GM12878 (cell line): ENCODE measurements around the gene R3HDM2. TPM values are rescaled to one million over a fixed set of nuclear protein-coding genes. Genes with fewer than 3 reads are reported as not detected.

Experiments
- ATAC-seq: fragments of 200-7000 bp; cut with Tn5 transposase; 3 replicates; pipeline ENCODE4 v1.9.1; 2020; ENCODE audit warnings: mild to moderate bottlenecking, moderate library complexity
- BruUV-seq: library from RNA; stranded (reverse); fragments of 400-500 nt; replicated peaks from 2 replicates; lab custom pipeline; 2021; lab: Mats Ljungman, UMichigan
- CTCF ChIA-PET: fragments of 300-600 bp; sonication (Branson Sonifier 250); formaldehyde crosslinking; extraction: SDS; loops from one replicate; lab custom pipeline; 2021; ENCODE audit warnings: inconsistent platforms; lab: Yijun Ruan, JAX
- POLR2A ChIA-PET: fragments of 350-600 bp; formaldehyde crosslinking; extraction: SDS; loops from one replicate; lab custom pipeline; 2021; ENCODE audit warnings: inconsistent platforms; lab: Charles Lee
- RAD21 ChIA-PET: fragments of 300-600 bp; sonication (Branson Sonifier 250); formaldehyde crosslinking; loops from one replicate; lab custom pipeline; 2023; ENCODE audit warnings: antibody characterized with exemption; ENCODE audit not compliant: unreplicated experiment; lab: Charles Lee
- SMC1A ChIA-PET: fragments of 300-600 bp; sonication (Branson Sonifier 250); formaldehyde crosslinking; loops from one replicate; lab custom pipeline; 2023; ENCODE audit not compliant: unreplicated experiment, uncharacterized antibody; lab: Charles Lee
- DNase-seq: peaks from one replicate; pipeline ENCODE4 v3.0.0-alpha.2; 2011; ENCODE audit warnings: low read depth, low spot score
- FAIRE-seq: peaks from 3 replicates; lab custom pipeline; 2011; peaks lifted over from hg19 to GRCh38; lab: Jason Lieb, UNC
- H2AFZ ChIP-seq: 2 replicates; pipeline ENCODE4 v1.6.0; 2011; ENCODE audit warnings: low read depth, low read length, control low read depth; ENCODE audit not compliant: control insufficient read depth
- H3K27ac ChIP-seq: 2 replicates; pipeline ENCODE4 v1.5.1; 2011; ENCODE audit warnings: control low read depth; ENCODE audit not compliant: control insufficient read depth, insufficient read depth
- H3K27me3 ChIP-seq, 2 experiments: replicated peaks in 1 of 2; 2 replicates each; pipeline versions ENCODE4 v1.6.0 to v1.6.1; 2011; ENCODE audit warnings: low read length in 1 of 2; ENCODE audit not compliant: control insufficient read depth in 2 of 2, insufficient read depth in 2 of 2
- H3K36me3 ChIP-seq, 2 experiments: 2 replicates each; pipeline ENCODE4 v1.5.1; 2011; ENCODE audit warnings: low read length in 1 of 2; ENCODE audit not compliant: control insufficient read depth in 2 of 2, insufficient read depth in 2 of 2
- H3K4me1 ChIP-seq: 2 replicates; pipeline ENCODE4 v1.6.1; 2011; ENCODE audit warnings: mild to moderate bottlenecking, low read length, moderate library complexity, mixed read lengths; ENCODE audit not compliant: control insufficient read depth, insufficient read depth
- H3K4me2 ChIP-seq: 2 replicates; pipeline ENCODE4 v1.6.0; 2011; ENCODE audit warnings: control low read depth; ENCODE audit not compliant: control insufficient read depth, insufficient read depth
- H3K4me3 ChIP-seq: fragments of 200-600 bp; sonication (generic); 2 replicates; pipeline ENCODE4 v1.5.1; 2016
- H3K79me2 ChIP-seq: 2 replicates; pipeline ENCODE4 v1.6.0; 2011; ENCODE audit warnings: low read length; ENCODE audit not compliant: control insufficient read depth, insufficient read depth
- H3K9ac ChIP-seq: 2 replicates; pipeline ENCODE4 v1.8.0; 2011; ENCODE audit warnings: low read length, control low read depth, mixed read lengths; ENCODE audit not compliant: control insufficient read depth, insufficient read depth
- H3K9me3 ChIP-seq: replicated peaks from 3 replicates; pipeline ENCODE4 v1.5.1; 2011; ENCODE audit warnings: mild to moderate bottlenecking, low read length; ENCODE audit not compliant: control insufficient read depth, insufficient read depth
- H4K20me1 ChIP-seq: 2 replicates; pipeline ENCODE4 v1.6.0; 2011; ENCODE audit not compliant: control insufficient read depth, insufficient read depth
- EGR1 ChIP-seq, 2 experiments: IDR thresholded peaks; 1 replicate in 1 of 2; 2 replicates in 1 of 2; pipeline ENCODE4 v1.6.1; 2011 to 2012; ENCODE audit warnings: low read depth in 2 of 2, low read length in 2 of 2, borderline replicate concordance in 1 of 2, mild to moderate bottlenecking in 1 of 2, moderate library complexity in 1 of 2
- ETV6 ChIP-seq, 2 experiments: fragments of 450-650 bp in 1 of 2; IDR thresholded peaks in 1 of 2; conservative IDR thresholded peaks in 1 of 2; 2 replicates each; pipeline ENCODE4 v1.6.1; 2014; ENCODE audit warnings: antibody characterized with exemption in 1 of 2, borderline replicate concordance in 1 of 2, low read depth in 1 of 2, mild to moderate bottlenecking in 1 of 2, moderate library complexity in 1 of 2
- IRF4 ChIP-seq: IDR thresholded peaks from 2 replicates; pipeline ENCODE4 v1.6.1; 2011; ENCODE audit warnings: low read depth, low read length
- IRF5 ChIP-seq: fragments of 450-650 bp; IDR thresholded peaks from 2 replicates; pipeline ENCODE4 v1.6.1; 2017; ENCODE audit warnings: borderline replicate concordance
- MYC ChIP-seq: IDR thresholded peaks from 2 replicates; pipeline ENCODE4 v1.6.1; 2011; ENCODE audit warnings: mild to moderate bottlenecking, low read length, moderate library complexity, inconsistent platforms; ENCODE audit not compliant: insufficient read depth, insufficient replicate concordance, insufficient read length, severe bottlenecking
- NFIC ChIP-seq: IDR thresholded peaks from 2 replicates; pipeline ENCODE4 v1.6.1; 2012; ENCODE audit warnings: low read depth, mild to moderate bottlenecking, inconsistent platforms, low read length, moderate library complexity
- SREBF2 ChIP-seq: IDR thresholded peaks from 2 replicates; pipeline ENCODE4 v1.6.1; 2012; ENCODE audit warnings: mild to moderate bottlenecking, low read length
- WGBS: methylation state at CpG from one replicate; pipeline ENCODE4 v1.1.6; 2016; ENCODE audit warnings: low lambda C conversion rate; ENCODE audit not compliant: insufficient replicate concordance, insufficient coverage; ENCODE audit errors: missing lambda C conversion rate; 5-methylcytosine and 5-hydroxymethylcytosine counted together
- in situ Hi-C: fragments of 300-500 bp; cut with MboI; formaldehyde crosslinking; loops from 9 replicates; pipeline ENCODE4 v1.14.3; 2018; ENCODE audit warnings: mixed read lengths
- intact Hi-C: fragments of 100-400 bp; cut with micrococcal nuclease; formaldehyde crosslinking; loops from one replicate; pipeline ENCODE4 v1.14.2; 2022; ENCODE audit not compliant: unreplicated experiment
- polyA plus RNA-seq, 11 experiments: library from polyadenylated mRNA; depleted of rRNA in 4 of 11; unstranded in 6 of 11; stranded (reverse) in 5 of 11; fragments of >200 nt; fragmentation: Nextera tagmentation in 4 of 11; fragmentation: Illumina TruSeq in 1 of 11; extraction: Ambion mirVana in 4 of 11; extraction: Trizol in 1 of 11; gene quantifications; 1 replicate in 1 of 11; 2 replicates in 10 of 11; pipeline versions ENCODE4 v1.2.1 to v1.2.3, GENCODE V29; 2011 to 2016; ENCODE audit warnings: inconsistent platforms in 2 of 11, missing spikeins in 2 of 11, low read depth in 1 of 11
- total RNA-seq, 4 experiments: library from RNA; depleted of rRNA in 3 of 4; stranded (reverse); fragments of >200 nt in 3 of 4; fragmentation: Illumina TruSeq in 1 of 4; extraction: Trizol in 1 of 4; gene quantifications; 2 replicates each; pipeline versions ENCODE4 v1.2.1 to v1.2.3, GENCODE V29; 2013 to 2021

R3HDM2 gene
- total and polyA plus RNA-seq, 10 of the 15 experiments (the other 5 are each of a cell fraction or from before 2014, with no cell fraction given), result 4.6 to 26.1 (median 11.2) TPM

GRCh38 chr12:57268264-57268663 is 162.6 kb downstream of the R3HDM2 start:
- CTCF ChIA-PET, result no interaction called here
- H3K4me1 ChIP-seq, result no peaks in the 10 kb centered on the region
- DNase-seq (no peak), ATAC-seq (no peak)
- TF ChIP-seq ETV6 (conservative IDR thresholded peaks at IDR 0.05 in 1 of 2, IDR thresholded peaks at IDR 0.05 in 1 of 2; ENCODE audit: borderline replicate concordance in 1 of 2, low read depth in 1 of 2) (no peak), SREBF2 (no peak), EGR1 (IDR thresholded peaks at IDR 0.05; ENCODE audit: borderline replicate concordance in 1 of 2, low read depth in 2 of 2, low read length in 2 of 2) (no peak), IRF4 (no peak), MYC (no peak), NFIC (no peak), IRF5 (no peak)
- TF ChIP-seq, all 136 proteins: peak for 0
- ChIA-PET SMC1A (interaction anchor here (9.5 kb wide), 1 partner anchor 185 kb away, joined by 134 read pairs; the partner anchor contains the start of gene INHBE), RAD21 (no interaction called here), POLR2A (no interaction called here)
- 73% methylated on average over 7 of the region's 7 CpGs for WGBS
- no peak for FAIRE-seq
- H3K79me2 ChIP-seq, result no peaks in the 10 kb centered on the region
- H4K20me1 ChIP-seq, result no peaks in the 10 kb centered on the region
- H3K9ac ChIP-seq, result no peak overlapping the region
- no peak overlapping the region for H3K27ac ChIP-seq
- no peak overlapping the region for H2AFZ ChIP-seq
- in situ Hi-C loops, result no loop called here
- intact Hi-C loops, result no loop called here
- H3K4me2 ChIP-seq, result no peak overlapping the region
- no peak overlapping the region for H3K4me3 ChIP-seq
- no peaks in the 10 kb centered on the region for H3K27me3 ChIP-seq
- H3K36me3 ChIP-seq, result peaks cover 8 to 15% of the 10 kb centered on the region in 2 experiments; a peak in 3 of 4 replicates
- BruUV-seq, result no TSS peak
- no peaks in the 10 kb centered on the region for H3K9me3 ChIP-seq
